GM13977 (cell line): Measurements from ENCODE around the gene CD53.
A peak's percentile ranks its signal among the peaks of the same experiment; 100 is the strongest.

ENCODE experiments used
- DNase-seq: peaks from one replicate; pipeline ENCODE4 v3.0.0; 2012; ENCODE audit warnings: low spot score
- in situ Hi-C: fragments of 300-500 bp; cut with MboI; formaldehyde crosslinking; loops from one replicate; pipeline ENCODE4 v1.12.0; 2022; ENCODE audit warnings: low sequenced_read_pairs, low pct_unique_long_range_greater_than_20kb, mixed read lengths, inconsistent platforms; ENCODE audit not compliant: unreplicated experiment
- TF ChIP-seq, protein P1 (sequence below): IDR thresholded peaks from 2 replicates; pipeline ENCODE4 v1.5.1; 2012; ENCODE audit warnings: mild to moderate bottlenecking, control low read depth; ENCODE audit not compliant: insufficient read depth; ENCODE audit errors: extremely low read depth, missing control alignments

The CD53 gene

DNA sequence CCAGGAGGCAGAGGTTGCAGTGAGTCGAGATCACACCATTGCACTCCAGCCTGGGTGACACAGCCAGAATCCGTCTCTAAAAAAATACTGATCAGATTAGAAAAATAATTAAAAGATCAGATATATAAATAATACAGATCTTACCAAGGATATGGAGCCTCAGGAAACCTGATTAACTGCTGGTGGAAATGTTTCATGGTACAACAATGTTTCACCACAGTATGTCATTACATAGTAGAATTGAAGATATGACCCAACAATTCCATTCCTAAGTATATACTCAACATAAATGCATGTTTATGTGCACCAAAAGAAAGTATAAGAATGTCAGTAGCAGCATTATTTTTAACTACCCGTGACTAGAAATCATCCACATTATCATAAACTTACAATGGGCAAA, 41.7 kb downstream of the CD53 start:
- in situ Hi-C loops = no loop called here
- TF ChIP-seq, protein P1, sequence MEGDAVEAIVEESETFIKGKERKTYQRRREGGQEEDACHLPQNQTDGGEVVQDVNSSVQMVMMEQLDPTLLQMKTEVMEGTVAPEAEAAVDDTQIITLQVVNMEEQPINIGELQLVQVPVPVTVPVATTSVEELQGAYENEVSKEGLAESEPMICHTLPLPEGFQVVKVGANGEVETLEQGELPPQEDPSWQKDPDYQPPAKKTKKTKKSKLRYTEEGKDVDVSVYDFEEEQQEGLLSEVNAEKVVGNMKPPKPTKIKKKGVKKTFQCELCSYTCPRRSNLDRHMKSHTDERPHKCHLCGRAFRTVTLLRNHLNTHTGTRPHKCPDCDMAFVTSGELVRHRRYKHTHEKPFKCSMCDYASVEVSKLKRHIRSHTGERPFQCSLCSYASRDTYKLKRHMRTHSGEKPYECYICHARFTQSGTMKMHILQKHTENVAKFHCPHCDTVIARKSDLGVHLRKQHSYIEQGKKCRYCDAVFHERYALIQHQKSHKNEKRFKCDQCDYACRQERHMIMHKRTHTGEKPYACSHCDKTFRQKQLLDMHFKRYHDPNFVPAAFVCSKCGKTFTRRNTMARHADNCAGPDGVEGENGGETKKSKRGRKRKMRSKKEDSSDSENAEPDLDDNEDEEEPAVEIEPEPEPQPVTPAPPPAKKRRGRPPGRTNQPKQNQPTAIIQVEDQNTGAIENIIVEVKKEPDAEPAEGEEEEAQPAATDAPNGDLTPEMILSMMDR = no peak
- DNase-seq = no peak

- no peak for DNase-seq
- TF ChIP-seq, protein P1 = no peak
- in situ Hi-C loops = no loop called here
These were observed 42.9 kb downstream of the CD53 start for GRCh38 chr1:110915804-110916203.

DNA sequence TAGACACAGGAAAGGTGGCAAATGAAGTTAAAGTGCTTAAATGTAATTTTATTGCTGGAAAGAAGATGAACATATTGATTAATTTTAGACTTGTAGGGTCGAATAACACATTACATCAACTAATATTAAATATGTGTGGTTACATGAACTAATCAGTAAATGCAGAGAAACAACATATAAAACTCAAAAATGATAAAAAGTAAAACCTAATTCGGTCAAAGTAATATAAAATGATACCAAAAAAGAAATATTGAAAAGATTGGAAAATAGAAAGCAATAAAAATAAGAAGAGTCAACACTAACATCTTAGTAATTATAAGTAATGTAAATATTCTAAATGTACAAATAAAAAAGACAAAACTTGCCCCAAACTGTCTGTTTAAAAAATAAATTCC, 43.3 kb downstream of the CD53 start:
- no peak for DNase-seq
- TF ChIP-seq, protein P1 = no peak
- in situ Hi-C loops = no loop called here

DNA sequence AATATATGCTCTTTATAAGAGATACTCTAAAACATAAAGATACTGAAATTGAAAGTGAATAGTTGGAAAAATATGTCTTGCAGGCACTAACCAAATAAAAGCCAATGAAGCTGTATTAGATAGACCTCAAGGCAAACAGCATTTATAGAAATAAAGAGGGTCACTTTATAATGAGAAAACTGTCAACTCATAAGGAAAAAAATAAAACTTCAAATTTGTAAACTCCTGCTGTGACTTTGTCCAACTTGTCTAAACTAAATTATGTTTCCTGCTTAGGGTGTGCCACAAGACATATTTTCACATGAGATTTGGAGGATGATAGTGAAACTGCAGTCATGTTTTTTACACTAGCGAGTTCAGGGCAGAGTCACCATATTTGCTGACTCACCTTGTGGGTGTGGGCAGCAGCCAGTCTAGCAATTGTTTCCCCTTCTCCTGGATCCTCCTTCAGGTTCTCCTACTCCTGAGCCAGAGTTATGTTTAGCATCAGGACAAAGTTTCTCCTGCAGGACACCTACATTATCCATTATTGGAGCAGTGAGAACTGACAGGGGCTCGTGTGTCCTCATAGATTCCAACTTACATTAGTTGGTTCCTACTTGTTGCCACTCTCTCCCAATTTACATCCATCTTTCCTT, 43.8 kb downstream of the CD53 start:
- in situ Hi-C loops = no loop called here
- TF ChIP-seq, protein P1 = no peak
- peak; percentile 33 for DNase-seq

- DNase-seq = no peak
- in situ Hi-C loops = no loop called here
- TF ChIP-seq, protein P1 = no peak
These were observed 45.1 kb downstream of the CD53 start for GRCh38 chr1:110918016-110918415.

GRCh38 chr1:110921953-110922352, 49.0 kb downstream of the CD53 start:
- in situ Hi-C loops = no loop called here
- TF ChIP-seq, protein P1 = no peak
- no peak for DNase-seq
